Left kidney (tissue), 2 donors: ENCODE measurements around the gene PLD2. TPM values are rescaled to one million over a fixed set of nuclear protein-coding genes. Genes with fewer than 3 reads are reported as not detected.
"Not testable (repeated sequence)": the region's sequence is repeated elsewhere in the genome, so short reads cannot be mapped to it uniquely, and the experiment has no call there.

ENCODE experiments used
- DNase-seq: peaks from one replicate; pipeline ENCODE4 v3.0.0-alpha.2; 2013
- polyA plus RNA-seq: library from polyadenylated mRNA; unstranded; fragments of 120-200 nt; gene quantifications from one replicate; pipeline ENCODE4 v1.2.1, GENCODE V29; 2013; ENCODE audit not compliant: insufficient read length

Gene PLD2
- polyA plus RNA-seq, 1 donor = 44.5 TPM

DNA sequence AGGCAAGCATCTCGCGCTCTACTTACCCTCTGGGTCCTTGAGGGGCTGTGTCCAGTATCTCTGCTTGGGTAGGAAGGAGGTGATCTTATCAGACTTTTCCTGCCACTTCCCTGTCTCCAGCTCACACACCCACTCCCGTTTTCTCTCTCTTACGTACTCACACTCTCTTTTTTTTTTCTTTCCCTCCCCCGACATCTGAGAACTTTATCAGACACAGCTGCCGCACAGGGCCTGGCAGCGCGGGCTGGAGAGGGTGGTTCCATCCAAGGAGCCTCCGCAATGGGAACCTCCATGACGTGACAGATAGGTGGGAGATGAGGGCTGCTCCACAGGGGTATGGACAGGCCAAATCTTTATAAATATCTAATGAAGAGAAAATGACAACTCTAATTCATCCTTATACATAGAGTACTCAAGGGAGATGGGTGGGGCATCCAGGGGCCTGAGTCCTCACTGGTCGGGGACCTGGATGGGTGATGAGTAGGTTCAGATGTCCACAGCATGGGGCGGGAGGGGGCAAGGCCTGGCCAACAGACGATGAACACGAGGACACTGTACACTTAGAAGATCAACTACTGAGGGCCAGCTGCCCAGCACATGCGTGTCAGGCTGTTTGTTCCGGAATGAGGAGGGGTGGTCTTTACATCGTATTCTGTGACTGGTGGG lies 49.5 kb downstream of the PLD2 start:
- no peak for DNase-seq

DNA sequence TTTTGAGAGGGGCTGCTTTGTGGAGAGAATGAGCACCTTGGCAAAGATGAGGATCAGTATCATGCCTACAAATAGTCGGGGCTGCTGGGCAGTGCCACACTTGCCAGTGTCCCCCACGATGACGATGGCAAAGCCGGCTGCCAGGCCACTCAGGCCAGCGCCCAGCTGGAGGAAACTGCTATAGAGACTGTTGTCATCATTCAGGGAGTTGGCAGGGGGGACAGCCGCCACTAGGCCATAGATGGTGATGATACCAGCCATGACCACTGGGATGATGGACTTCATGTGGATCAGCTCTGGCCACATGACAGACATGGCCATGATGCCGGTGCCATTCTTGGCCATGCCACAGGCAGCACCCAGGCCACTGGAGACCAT lies 50.0 kb downstream of the PLD2 start:
- DNase-seq = no peak

DNA sequence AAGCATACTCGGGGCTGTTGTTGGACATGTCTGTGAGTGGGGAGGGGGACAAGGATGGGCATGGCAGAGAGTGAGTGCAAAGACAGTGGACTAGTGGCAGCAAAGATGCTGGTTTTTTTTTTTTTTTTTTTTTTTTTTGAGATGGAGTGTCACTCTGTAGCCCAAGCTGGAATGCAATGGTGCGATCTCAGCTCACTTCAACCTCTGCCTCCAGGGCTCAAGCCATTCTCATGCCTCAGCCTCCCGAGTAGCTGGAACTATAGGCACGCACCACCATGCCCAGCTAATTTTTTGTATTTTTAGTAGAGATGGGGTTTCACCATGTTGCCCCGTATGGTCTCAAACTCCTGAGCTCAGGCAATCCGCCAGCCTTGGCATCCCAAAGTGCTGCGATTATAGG lies 50.4 kb downstream of the PLD2 start:
- not testable (repeated sequence) for DNase-seq

GRCh38 chr17:4858068-4858881 lies 51.3 kb downstream of the PLD2 start:
- no peak for DNase-seq

- no peak for DNase-seq
Observed at GRCh38 chr17:4858882-4859260, 51.9 kb downstream of the PLD2 start.

- no peak for DNase-seq
Observed at GRCh38 chr17:4859816-4860625, 53.1 kb downstream of the PLD2 start.

DNA sequence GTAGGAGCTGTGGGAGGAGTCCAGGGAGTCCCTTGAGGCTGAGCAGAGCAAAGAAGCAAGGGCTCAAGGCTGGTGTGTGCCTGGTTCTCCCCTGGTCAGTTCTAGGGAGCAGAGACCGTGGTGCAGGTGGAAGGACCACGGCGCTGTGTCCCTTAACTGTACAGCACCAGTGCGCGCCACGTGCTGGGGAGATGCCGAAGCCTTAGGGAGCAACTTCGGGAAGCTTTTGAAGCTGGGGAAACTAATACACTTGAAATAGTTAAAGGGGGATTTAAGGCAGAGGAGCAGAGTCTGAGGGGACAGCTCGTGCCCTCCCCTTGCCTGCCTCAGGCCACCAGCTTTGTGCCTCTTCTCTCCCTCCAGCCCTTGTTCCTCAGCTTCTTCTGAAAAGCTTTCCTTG lies 53.7 kb downstream of the PLD2 start:
- no peak for DNase-seq

DNA sequence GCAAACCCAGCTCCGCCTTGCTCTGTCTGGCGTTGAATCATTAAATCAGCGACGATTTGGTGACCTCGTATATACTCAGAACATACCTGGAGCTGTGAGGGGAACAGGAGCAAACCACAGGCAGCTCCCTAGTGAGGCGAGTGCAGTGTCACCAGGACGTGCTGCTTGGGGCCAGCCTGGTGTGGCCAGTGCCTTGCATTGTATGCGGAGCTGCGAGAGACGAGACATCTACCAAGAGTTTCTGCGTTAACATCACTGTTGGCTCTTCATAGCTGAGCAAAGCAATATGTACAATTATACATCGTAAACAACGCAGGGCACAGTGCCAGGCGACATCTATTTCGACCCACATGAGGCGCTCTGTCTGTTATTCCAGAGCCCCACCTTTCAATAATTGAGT lies 54.1 kb downstream of the PLD2 start:
- no peak for DNase-seq

- DNase-seq = no peak
Observed at GRCh38 chr17:4862720-4863119, 55.8 kb downstream of the PLD2 start.

DNA sequence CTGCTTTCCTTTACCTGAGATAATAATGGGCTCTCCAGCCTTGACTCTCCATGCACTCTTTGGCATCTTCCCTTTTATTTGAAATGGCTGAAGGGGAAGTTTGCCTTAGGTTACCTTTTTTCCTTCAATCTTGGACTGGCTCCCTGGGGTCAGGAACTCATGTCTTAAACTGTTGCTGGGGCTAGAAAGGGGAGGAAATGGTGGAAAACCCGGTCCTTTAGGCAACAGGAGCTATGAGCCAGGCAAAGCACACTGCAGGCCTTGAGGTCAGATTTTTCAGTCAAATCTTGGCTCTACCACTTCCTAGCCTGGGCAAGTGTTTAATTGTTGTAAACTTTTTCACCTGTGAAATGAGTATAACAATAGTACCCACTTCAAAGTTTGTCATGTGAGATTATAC lies 56.4 kb downstream of the PLD2 start:
- DNase-seq = no peak

DNA sequence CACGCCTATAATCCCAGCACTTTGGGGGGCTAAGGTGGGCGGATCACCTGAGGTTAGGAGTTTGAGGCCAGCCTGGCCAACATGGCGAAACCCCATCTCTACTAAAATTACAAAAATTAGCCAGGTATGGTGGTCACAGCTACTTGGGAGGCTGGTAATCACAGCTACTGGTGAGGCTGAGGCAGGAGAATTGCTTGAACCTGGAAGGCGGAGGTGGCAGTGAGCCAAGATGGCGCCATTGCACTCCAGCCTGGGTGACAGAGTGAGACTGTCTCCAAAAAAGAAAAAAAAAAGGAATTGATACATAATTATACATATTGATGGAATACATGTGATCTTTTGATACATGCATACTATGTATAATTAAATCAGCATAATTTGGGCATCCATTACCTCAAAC lies 60.6 kb downstream of the PLD2 start:
- not testable (repeated sequence) for DNase-seq

- DNase-seq = not testable (repeated sequence)
Observed at GRCh38 chr17:4869058-4869998, 62.4 kb downstream of the PLD2 start.

GRCh38 chr17:4870855-4871254 lies 63.9 kb downstream of the PLD2 start:
- no peak for DNase-seq

- no peak for DNase-seq
Observed at GRCh38 chr17:4872786-4873185, 65.8 kb downstream of the PLD2 start.

Other genes with a start within 250 kb of the PLD2 start
- 6.3 TPM for gene GGT6, start 246.6 kb upstream of the PLD2 start, polyA plus RNA-seq
- 57.5 TPM for gene SMTNL2, start 222.6 kb upstream of the PLD2 start, polyA plus RNA-seq
- 0.25 TPM for gene ALOX15, start 165.5 kb upstream of the PLD2 start, polyA plus RNA-seq
- 46.5 TPM for gene PELP1, start 103.0 kb upstream of the PLD2 start, polyA plus RNA-seq
- gene ARRB2, start 96.5 kb upstream of the PLD2 start, polyA plus RNA-seq = 32.7 TPM
- 23.1 TPM for gene MED11, start 75.7 kb upstream of the PLD2 start, polyA plus RNA-seq
- 0.32 TPM for gene ZMYND15, start 67.3 kb upstream of the PLD2 start, polyA plus RNA-seq
- gene CXCL16, start 67.2 kb upstream of the PLD2 start, polyA plus RNA-seq = 9.5 TPM
- gene TM4SF5, start 35.3 kb upstream of the PLD2 start, polyA plus RNA-seq = 1.1 TPM
- gene VMO1, start 20.8 kb upstream of the PLD2 start, polyA plus RNA-seq = 0.33 TPM
- gene GLTPD2, start 18.2 kb upstream of the PLD2 start, polyA plus RNA-seq = 4.1 TPM
- 122 TPM for gene PSMB6, start 11.0 kb upstream of the PLD2 start, polyA plus RNA-seq
- gene MINK1, start 26.2 kb downstream of the PLD2 start, polyA plus RNA-seq = 69.7 TPM
- 0.71 TPM for gene C17orf107, start 92.4 kb downstream of the PLD2 start, polyA plus RNA-seq
- gene CHRNE, start 95.9 kb downstream of the PLD2 start, polyA plus RNA-seq = 1.2 TPM
- 3.2 TPM for gene GP1BA, start 125.1 kb downstream of the PLD2 start, polyA plus RNA-seq
- gene SLC25A11, start 132.9 kb downstream of the PLD2 start, polyA plus RNA-seq = 65.3 TPM
- 136 TPM for gene RNF167, start 133.1 kb downstream of the PLD2 start, polyA plus RNA-seq
- gene PFN1, start 141.4 kb downstream of the PLD2 start, polyA plus RNA-seq = 323 TPM
- 23.4 TPM for gene ENO3, start 144.0 kb downstream of the PLD2 start, polyA plus RNA-seq
- 87.8 TPM for gene SPAG7, start 160.7 kb downstream of the PLD2 start, polyA plus RNA-seq
- gene CAMTA2, start 180.5 kb downstream of the PLD2 start, polyA plus RNA-seq = 31.7 TPM
- 8.8 TPM for gene INCA1, start 190.4 kb downstream of the PLD2 start, polyA plus RNA-seq
- 83.5 TPM for gene KIF1C, start 190.8 kb downstream of the PLD2 start, polyA plus RNA-seq
- gene SLC52A1, start 228.3 kb downstream of the PLD2 start, polyA plus RNA-seq = 0.47 TPM